ENCODE measurements around the gene CFC1B.
"Not testable (repeated sequence)": the region's sequence is repeated elsewhere in the genome, so short reads cannot be mapped to it uniquely, and the experiment has no call there.

The CFC1B gene

DNA sequence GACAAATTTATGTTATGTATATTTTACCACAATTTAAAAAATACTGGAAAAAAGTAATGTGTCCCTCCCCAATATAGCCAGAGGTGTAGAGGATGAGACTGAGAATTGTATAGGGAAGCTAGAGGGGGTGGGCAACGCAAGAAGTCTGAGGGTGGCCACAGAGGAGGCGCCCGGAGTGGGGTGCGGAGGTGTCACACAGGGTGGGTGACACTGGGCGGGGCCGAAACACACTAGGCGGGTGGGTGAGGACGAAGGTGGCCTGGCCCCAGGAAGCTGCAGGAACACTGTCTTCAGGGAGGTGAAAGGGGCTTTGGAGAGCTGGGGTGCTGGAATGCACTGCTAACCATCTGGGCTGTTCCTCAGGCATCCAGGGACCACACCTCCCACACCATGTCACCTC, 35.4 kb downstream of the CFC1B start:
- not testable (repeated sequence) for DNase-seq (ENCODE audit: extremely low read depth in 1 of 2, low read depth in 1 of 2)

DNA sequence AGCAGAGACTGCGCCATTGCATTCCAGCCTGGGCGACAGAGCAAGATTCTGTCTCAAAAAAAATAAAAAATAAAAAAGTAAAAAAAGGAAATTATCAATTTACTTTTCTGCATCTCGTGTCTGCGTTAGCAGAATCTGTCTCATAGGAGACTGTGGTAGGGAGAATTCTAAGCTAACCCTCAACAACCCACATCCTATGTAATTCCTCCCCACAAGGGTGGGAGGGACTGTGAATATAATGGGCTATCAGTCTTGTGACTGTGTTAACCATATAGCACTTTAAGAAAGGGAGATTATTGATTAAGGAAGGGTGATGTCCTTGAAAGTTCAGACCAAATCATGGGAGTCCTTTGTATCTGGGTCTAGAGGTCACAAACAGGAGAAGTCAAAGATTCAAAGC, 45.1 kb downstream of the CFC1B start:
- not testable (repeated sequence) for DNase-seq (ENCODE audit: extremely low read depth in 1 of 2, low read depth in 1 of 2)

DNA sequence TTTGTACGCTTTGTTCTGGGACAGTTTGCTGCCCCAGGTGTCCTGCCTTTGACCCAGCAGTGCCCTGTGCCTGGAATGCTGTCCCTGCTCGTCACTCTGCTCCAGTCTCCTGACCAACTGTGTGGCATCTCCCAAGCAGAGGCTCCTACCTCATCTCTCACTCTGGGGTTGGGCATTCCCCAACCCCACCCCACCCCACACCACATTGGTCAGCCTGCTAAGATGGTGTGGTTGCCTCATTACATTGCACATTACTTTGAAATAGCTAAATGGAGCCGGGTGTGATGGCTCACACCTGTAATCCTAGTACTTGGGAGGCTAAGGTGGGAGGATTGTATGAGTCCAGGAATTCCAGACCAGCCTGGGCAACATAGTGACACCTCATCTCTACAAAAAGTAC, 50.9 kb downstream of the CFC1B start:
- not testable (repeated sequence) for DNase-seq (ENCODE audit: extremely low read depth in 1 of 2, low read depth in 1 of 2)

DNA sequence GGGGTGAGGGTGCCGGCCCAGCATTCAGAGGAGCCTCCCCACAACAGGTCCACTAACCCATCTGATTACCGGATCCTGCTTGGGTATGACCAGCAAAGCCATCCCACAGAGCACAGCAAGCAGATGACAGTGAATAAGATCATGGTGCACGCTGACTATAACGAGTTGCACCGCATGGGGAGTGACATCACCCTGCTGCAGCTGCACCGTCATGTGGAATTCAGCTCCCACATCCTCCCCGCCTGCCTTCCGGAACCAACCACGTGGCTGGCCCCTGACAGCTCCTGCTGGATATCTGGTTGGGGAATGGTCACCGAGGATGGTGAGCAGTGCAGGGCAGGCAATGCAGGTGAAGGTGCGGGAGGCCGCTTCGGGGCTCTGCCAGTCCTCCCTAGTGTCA, 53.2 kb downstream of the CFC1B start:
- DNase-seq (ENCODE audit: extremely low read depth in 1 of 2, low read depth in 1 of 2): not testable (repeated sequence)

DNA sequence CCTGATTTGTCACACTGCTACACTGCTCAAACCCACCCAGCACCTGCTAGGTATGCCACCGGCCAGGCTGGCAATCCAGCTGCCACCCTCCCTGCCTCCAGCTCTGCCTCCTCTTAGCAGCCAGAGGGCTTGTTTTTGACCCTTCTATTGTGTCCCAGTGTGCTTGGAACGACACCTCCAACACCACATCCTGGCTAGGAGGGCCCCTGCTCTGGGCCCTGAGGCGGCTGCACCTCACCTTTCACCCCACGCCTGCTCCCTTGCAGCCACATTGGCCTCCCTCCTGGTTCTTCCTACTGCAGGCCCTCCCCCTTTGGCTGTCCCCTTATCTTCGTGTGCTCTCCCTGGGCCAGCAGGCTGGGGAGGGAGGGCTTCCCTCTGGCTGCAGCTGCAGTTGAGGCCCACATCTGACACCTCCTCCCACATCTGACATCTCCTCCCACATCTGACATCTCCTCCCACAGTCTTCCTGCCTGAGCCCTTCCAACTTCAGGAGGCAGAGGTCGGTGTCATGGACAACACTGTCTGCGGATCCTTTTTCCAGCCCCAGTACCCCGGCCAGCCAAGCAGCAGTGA, 55.3 kb downstream of the CFC1B start:
- DNase-seq (ENCODE audit: extremely low read depth in 1 of 2, low read depth in 1 of 2): not testable (repeated sequence)

DNA sequence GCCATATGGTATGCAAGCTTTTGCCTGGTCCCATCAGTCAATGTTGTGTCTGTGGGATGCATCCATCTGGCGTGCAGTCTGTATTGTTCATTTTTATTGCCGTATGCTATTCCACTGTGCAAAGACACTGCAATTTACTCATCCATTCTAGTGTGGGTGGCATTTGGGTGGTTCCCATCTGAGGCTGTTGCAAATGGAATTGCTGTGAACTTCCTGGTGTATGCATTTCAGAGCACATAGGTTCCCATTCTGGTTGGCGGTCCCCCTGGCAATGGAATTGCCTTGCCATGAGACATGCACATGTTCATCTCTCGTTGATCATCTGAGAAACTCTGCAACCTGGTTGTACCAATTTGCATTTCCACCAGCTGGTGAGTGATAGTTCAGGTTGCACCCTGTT, 56.5 kb downstream of the CFC1B start:
- not testable (repeated sequence) for DNase-seq (ENCODE audit: extremely low read depth in 1 of 2, low read depth in 1 of 2)

Measured in activated CD8-positive, alpha-beta memory T cell treated with anti-CD3 and anti-CD28 coated beads for 1 hour (primary cell).